SKM-1 (cell line): ENCODE results near the gene MTARC1.

Source experiments
- DNase-seq: peaks from one replicate; lab custom pipeline; 2025; ENCODE audit not compliant: unreplicated experiment; lab: John Stamatoyannopoulos, UW

The MTARC1 gene

GRCh38 chr1:220827445-220828178 is 40.9 kb downstream of the MTARC1 start:
- no peak for DNase-seq

GRCh38 chr1:220828179-220828490 is 41.4 kb downstream of the MTARC1 start:
- no peak for DNase-seq

- no peak for DNase-seq
Observed at GRCh38 chr1:220828950-220829586, 42.4 kb downstream of the MTARC1 start.

- DNase-seq = no peak
Observed at GRCh38 chr1:220833436-220833835, 46.7 kb downstream of the MTARC1 start.

- no peak for DNase-seq
Observed at GRCh38 chr1:220834155-220834870, 47.6 kb downstream of the MTARC1 start.
